HepG2 (cell line): ENCODE data around the gene RHOBTB3. TPM values are rescaled to one million over a fixed set of nuclear protein-coding genes. Genes with fewer than 3 reads are reported as not detected.

Source experiments
- AGO2 ChIP-seq: fragments of 200-400 bp; formaldehyde crosslinking; optimal IDR thresholded peaks from 2 replicates; pipeline ENCODE3; 2017; ENCODE audit warnings: mild to moderate bottlenecking, low read depth, low read length, moderate library complexity
- ARNT ChIP-seq: fragments of 450-650 bp; IDR thresholded peaks from 2 replicates; pipeline ENCODE4 v1.6.1; 2017
- ASH2L ChIP-seq: fragments of 300-600, 200-600 bp; sonication (generic); IDR thresholded peaks from 2 replicates; pipeline ENCODE4 v1.7.0; 2017; ENCODE audit warnings: low read depth, mild to moderate bottlenecking, moderate library complexity, mixed read lengths, low read length; ENCODE audit not compliant: insufficient read length
- CAMTA2 ChIP-seq: sonication (generic); formaldehyde crosslinking; IDR thresholded peaks from 2 replicates; pipeline ENCODE4 v1.4.0; 2020; ENCODE audit warnings: mild to moderate bottlenecking, missing genetic modification reagents, borderline replicate concordance
- CBX5 ChIP-seq: sonication (generic); formaldehyde crosslinking; IDR thresholded peaks from 2 replicates; pipeline ENCODE4 v1.4.0; 2020; ENCODE audit warnings: missing genetic modification reagents, borderline replicate concordance
- CHD2 ChIP-seq: IDR thresholded peaks from 2 replicates; pipeline ENCODE4 v1.6.1; 2011; ENCODE audit warnings: low read depth, low read length, improper control_type of control experiment
- CHD4 ChIP-seq: fragments of 200-600 bp; sonication (generic); IDR thresholded peaks from 2 replicates; pipeline ENCODE4 v1.7.0; 2017; ENCODE audit warnings: mild to moderate bottlenecking, low read length, borderline replicate concordance
- GABPB1 ChIP-seq: IDR thresholded peaks from 2 replicates; pipeline ENCODE4 v1.6.1; 2016; ENCODE audit warnings: mild to moderate bottlenecking, missing genetic modification reagents, moderate library complexity, missing compliant biosample characterization
- GATAD1 ChIP-seq: IDR thresholded peaks from 2 replicates; pipeline ENCODE4 v1.6.1; 2016; ENCODE audit warnings: missing genetic modification reagents, missing compliant biosample characterization
- HNF4G ChIP-seq, 2 experiments: sonication (generic) in 1 of 2; formaldehyde crosslinking in 1 of 2; IDR thresholded peaks; 2 replicates each; pipeline versions ENCODE4 v1.4.0 to v1.6.1; 2011 to 2020; ENCODE audit warnings: borderline replicate concordance in 2 of 2, low read depth in 2 of 2, mild to moderate bottlenecking in 2 of 2, low read length in 1 of 2, missing genetic modification reagents in 1 of 2, moderate library complexity in 1 of 2
- HNRNPLL ChIP-seq: fragments of 200-400 bp; formaldehyde crosslinking; IDR thresholded peaks from 2 replicates; pipeline ENCODE4 v1.6.1; 2017; ENCODE audit warnings: mild to moderate bottlenecking, low read depth, low read length; ENCODE audit not compliant: poor library complexity, severe bottlenecking
- NCOA2 ChIP-seq: sonication (generic); formaldehyde crosslinking; IDR thresholded peaks from 2 replicates; pipeline ENCODE4 v1.8.0; 2022; ENCODE audit warnings: inconsistent platforms
- NCOR1 ChIP-seq: fragments of 200-600 bp; sonication (generic); IDR thresholded peaks from 2 replicates; pipeline ENCODE4 v1.7.0; 2017; ENCODE audit warnings: antibody characterized with exemption, low read length, borderline replicate concordance
- PCBP2 ChIP-seq: fragments of 200-400 bp; formaldehyde crosslinking; optimal IDR thresholded peaks from 2 replicates; pipeline ENCODE3; 2018; ENCODE audit warnings: low read length, low read depth; ENCODE audit not compliant: poor library complexity, severe bottlenecking
- POGZ ChIP-seq: sonication (generic); formaldehyde crosslinking; IDR thresholded peaks from 2 replicates; pipeline ENCODE4 v1.4.0; 2020; ENCODE audit warnings: mild to moderate bottlenecking, missing genetic modification reagents
- SAP130 ChIP-seq: IDR thresholded peaks from 2 replicates; pipeline ENCODE4 v1.6.1; 2016; ENCODE audit warnings: low read depth
- ZBTB42 ChIP-seq: sonication (generic); formaldehyde crosslinking; IDR thresholded peaks from 2 replicates; pipeline ENCODE4 v1.5.0; 2020; ENCODE audit warnings: mild to moderate bottlenecking, missing genetic modification reagents
- ZNF101 ChIP-seq: sonication (generic); formaldehyde crosslinking; IDR thresholded peaks from 2 replicates; pipeline ENCODE4 v1.4.0; 2020; ENCODE audit warnings: mild to moderate bottlenecking, low read depth, missing genetic modification reagents, borderline replicate concordance
- ZNF121 ChIP-seq: sonication (generic); formaldehyde crosslinking; IDR thresholded peaks from 2 replicates; pipeline ENCODE4 v1.5.0; 2020; ENCODE audit warnings: mild to moderate bottlenecking, missing genetic modification reagents
- ZNF614 ChIP-seq: IDR thresholded peaks from 2 replicates; pipeline ENCODE4 v1.6.1; 2018; ENCODE audit warnings: missing biosample characterization, missing genetic modification reagents, inconsistent platforms, borderline replicate concordance
- polyA plus RNA-seq, 8 experiments: library from polyadenylated mRNA; depleted of rRNA in 3 of 8; stranded (reverse) in 7 of 8; unstranded in 1 of 8; fragments of >200 nt; fragmentation: Illumina TruSeq in 4 of 8; extraction: Trizol in 4 of 8; gene quantifications; 2 replicates each; pipeline versions ENCODE4 v1.2.1 to v1.2.3, GENCODE V29; 2011 to 2016; ENCODE audit warnings: low read depth in 4 of 8, missing spikeins in 1 of 8, mixed read lengths in 1 of 8; ENCODE audit not compliant: insufficient read depth in 1 of 8
- total RNA-seq, 5 experiments: library from RNA; depleted of rRNA; stranded (reverse); fragments of >200 nt; fragmentation: Illumina TruSeq; extraction: Trizol; gene quantifications; 2 replicates each; pipeline ENCODE4 v1.2.3, GENCODE V29; 2016; ENCODE audit warnings: low read depth in 1 of 5
- TF ChIP-seq, protein P1 (sequence below): sonication (generic); formaldehyde crosslinking; IDR thresholded peaks from 2 replicates; pipeline ENCODE4 v1.9.0; 2022; ENCODE audit warnings: missing genetic modification reagents, mild to moderate bottlenecking, borderline replicate concordance
- TF ChIP-seq, protein P2 (sequence below): sonication (generic); formaldehyde crosslinking; conservative IDR thresholded peaks from 2 replicates; pipeline ENCODE4 v1.8.0; 2022; ENCODE audit warnings: mild to moderate bottlenecking, moderate library complexity, missing genetic modification reagents
- TF ChIP-seq, protein P3 (sequence below): sonication (generic); formaldehyde crosslinking; IDR thresholded peaks from 2 replicates; pipeline ENCODE4 v1.5.0; 2020; ENCODE audit warnings: mild to moderate bottlenecking, missing genetic modification reagents, borderline replicate concordance

The RHOBTB3 gene
- total and polyA plus RNA-seq, 2 of the 13 experiments (the other 11 are each of a cell fraction or from before 2014, with no cell fraction given), result 31.6 to 35.4 TPM

DNA sequence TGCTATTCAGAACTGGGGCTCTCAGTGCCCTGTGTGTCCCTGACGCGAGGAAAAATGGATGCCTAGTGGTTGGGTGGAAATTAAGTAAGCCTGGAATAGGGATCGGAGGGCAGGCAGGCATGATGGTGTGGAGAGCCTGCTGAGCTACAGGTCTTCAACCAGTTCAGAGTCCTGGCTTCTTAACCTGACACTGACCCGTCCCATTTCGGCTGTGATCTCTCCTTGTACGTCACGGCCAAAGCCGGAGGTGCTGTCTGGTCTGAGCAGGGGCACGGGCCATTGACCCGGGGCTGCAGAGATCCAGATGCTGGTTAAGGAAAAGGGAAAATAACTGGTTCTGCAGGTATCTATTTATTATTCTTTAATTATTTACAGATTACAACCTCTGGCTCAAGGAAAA lies 27.9 kb downstream of the RHOBTB3 start (continued):
- no peak for TF ChIP-seq AGO2
- no peak for TF ChIP-seq GABPB1 (CRISPR knock-in tag)
- no peak for TF ChIP-seq CBX5 (CRISPR knock-in tag)
- TF ChIP-seq NCOA2 (CRISPR knock-in tag), result peak; percentile 25; the same call in 1 of the 2 replicates
- TF ChIP-seq ARNT, result no peak
- TF ChIP-seq, protein P1, sequence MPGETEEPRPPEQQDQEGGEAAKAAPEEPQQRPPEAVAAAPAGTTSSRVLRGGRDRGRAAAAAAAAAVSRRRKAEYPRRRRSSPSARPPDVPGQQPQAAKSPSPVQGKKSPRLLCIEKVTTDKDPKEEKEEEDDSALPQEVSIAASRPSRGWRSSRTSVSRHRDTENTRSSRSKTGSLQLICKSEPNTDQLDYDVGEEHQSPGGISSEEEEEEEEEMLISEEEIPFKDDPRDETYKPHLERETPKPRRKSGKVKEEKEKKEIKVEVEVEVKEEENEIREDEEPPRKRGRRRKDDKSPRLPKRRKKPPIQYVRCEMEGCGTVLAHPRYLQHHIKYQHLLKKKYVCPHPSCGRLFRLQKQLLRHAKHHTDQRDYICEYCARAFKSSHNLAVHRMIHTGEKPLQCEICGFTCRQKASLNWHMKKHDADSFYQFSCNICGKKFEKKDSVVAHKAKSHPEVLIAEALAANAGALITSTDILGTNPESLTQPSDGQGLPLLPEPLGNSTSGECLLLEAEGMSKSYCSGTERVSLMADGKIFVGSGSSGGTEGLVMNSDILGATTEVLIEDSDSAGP (CRISPR knock-in tag), result peak; percentile 70
- no peak for TF ChIP-seq ASH2L
- TF ChIP-seq SAP130 (CRISPR knock-in tag), result peak; percentile 12; the same call in 1 of the 2 replicates
- peak; percentile 40; the same call in 1 of the 2 replicates for TF ChIP-seq POGZ (CRISPR knock-in tag)
- no peak for TF ChIP-seq ZNF101 (CRISPR knock-in tag)
- no peak for TF ChIP-seq CAMTA2 (CRISPR knock-in tag)
- no peak for TF ChIP-seq CHD4
- TF ChIP-seq, protein P2, sequence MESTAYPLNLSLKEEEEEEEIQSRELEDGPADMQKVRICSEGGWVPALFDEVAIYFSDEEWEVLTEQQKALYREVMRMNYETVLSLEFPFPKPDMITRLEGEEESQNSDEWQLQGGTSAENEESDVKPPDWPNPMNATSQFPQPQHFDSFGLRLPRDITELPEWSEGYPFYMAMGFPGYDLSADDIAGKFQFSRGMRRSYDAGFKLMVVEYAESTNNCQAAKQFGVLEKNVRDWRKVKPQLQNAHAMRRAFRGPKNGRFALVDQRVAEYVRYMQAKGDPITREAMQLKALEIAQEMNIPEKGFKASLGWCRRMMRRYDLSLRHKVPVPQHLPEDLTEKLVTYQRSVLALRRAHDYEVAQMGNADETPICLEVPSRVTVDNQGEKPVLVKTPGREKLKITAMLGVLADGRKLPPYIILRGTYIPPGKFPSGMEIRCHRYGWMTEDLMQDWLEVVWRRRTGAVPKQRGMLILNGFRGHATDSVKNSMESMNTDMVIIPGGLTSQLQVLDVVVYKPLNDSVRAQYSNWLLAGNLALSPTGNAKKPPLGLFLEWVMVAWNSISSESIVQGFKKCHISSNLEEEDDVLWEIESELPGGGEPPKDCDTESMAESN (CRISPR knock-in tag), result no peak
- no peak for TF ChIP-seq GATAD1 (CRISPR knock-in tag)
- TF ChIP-seq ZNF121 (CRISPR knock-in tag), result no peak
- no peak for TF ChIP-seq ZNF614 (CRISPR knock-in tag)
- TF ChIP-seq NCOR1, result peak; percentile 30; the same call in 1 of the 2 replicates
- no peak for TF ChIP-seq ZBTB42 (CRISPR knock-in tag)
- TF ChIP-seq PCBP2, result no peak
- TF ChIP-seq HNF4G (IDR thresholded peaks at IDR 0.05; ENCODE audit: borderline replicate concordance, low read depth, low read length), result 0 out of 2 replicates have a peak, but pooled peaks have one; percentile 18
- TF ChIP-seq HNF4G (CRISPR knock-in tag; IDR thresholded peaks at IDR 0.05; ENCODE audit: borderline replicate concordance, low read depth), result no peak
- TF ChIP-seq, protein P3, sequence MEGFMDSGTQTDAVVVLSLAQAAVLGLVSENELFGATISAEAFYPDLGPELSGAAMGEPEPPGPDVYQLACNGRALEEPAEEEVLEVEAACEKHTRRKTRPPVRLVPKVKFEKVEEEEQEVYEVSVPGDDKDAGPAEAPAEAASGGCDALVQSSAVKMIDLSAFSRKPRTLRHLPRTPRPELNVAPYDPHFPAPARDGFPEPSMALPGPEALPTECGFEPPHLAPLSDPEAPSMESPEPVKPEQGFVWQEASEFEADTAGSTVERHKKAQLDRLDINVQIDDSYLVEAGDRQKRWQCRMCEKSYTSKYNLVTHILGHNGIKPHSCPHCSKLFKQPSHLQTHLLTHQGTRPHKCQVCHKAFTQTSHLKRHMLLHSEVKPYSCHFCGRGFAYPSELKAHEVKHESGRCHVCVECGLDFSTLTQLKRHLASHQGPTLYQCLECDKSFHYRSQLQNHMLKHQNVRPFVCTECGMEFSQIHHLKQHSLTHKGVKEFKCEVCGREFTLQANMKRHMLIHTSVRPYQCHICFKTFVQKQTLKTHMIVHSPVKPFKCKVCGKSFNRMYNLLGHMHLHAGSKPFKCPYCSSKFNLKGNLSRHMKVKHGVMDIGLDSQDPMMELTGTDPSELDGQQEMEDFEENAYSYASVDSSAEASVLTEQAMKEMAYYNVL, result no peak
- no peak for TF ChIP-seq CHD2
- no peak for TF ChIP-seq HNRNPLL
